HG03354 (cell line): Measurements from ENCODE around the gene SGCA.
A peak's percentile ranks its signal among the peaks of the same experiment; 100 is the strongest.

Source experiments
- ATAC-seq: cut with Tn5 transposase; IDR thresholded peaks from one replicate; pipeline ENCODE4 v1.9.1; 2021; ENCODE audit warnings: mild to moderate bottlenecking; ENCODE audit not compliant: unreplicated experiment, poor library complexity, severe bottlenecking

The SGCA gene

GRCh38 chr17:50176559-50177357, 11.0 kb downstream of the SGCA start:
- no peak for ATAC-seq

- ATAC-seq: no peak
Observed at GRCh38 chr17:50177476-50177875, 11.7 kb downstream of the SGCA start.

GRCh38 chr17:50177983-50178834, 12.4 kb downstream of the SGCA start:
- ATAC-seq: peak; percentile 67

- no peak for ATAC-seq
Observed at GRCh38 chr17:50180111-50180510, 14.3 kb downstream of the SGCA start.

GRCh38 chr17:50180620-50181019, 14.8 kb downstream of the SGCA start:
- no peak for ATAC-seq

- ATAC-seq: no peak
Observed at GRCh38 chr17:50181144-50181543, 15.3 kb downstream of the SGCA start.

- no peak for ATAC-seq
Observed at GRCh38 chr17:50181591-50182560, 16.1 kb downstream of the SGCA start.

GRCh38 chr17:50182783-50183420, 17.1 kb downstream of the SGCA start:
- no peak for ATAC-seq

- no peak for ATAC-seq
Observed at GRCh38 chr17:50183421-50183994, 17.7 kb downstream of the SGCA start.

GRCh38 chr17:50184064-50184463, 18.3 kb downstream of the SGCA start:
- ATAC-seq: no peak

GRCh38 chr17:50184611-50185398, 19.0 kb downstream of the SGCA start:
- no peak for ATAC-seq

GRCh38 chr17:50185631-50186471, 20.0 kb downstream of the SGCA start:
- no peak for ATAC-seq

- ATAC-seq: no peak
Observed at GRCh38 chr17:50186661-50187393, 21.0 kb downstream of the SGCA start.

- no peak for ATAC-seq
Observed at GRCh38 chr17:50187394-50187725, 21.6 kb downstream of the SGCA start.

- no peak for ATAC-seq
Observed at GRCh38 chr17:50187751-50188530, 22.1 kb downstream of the SGCA start.

GRCh38 chr17:50188531-50188920, 22.7 kb downstream of the SGCA start:
- no peak for ATAC-seq
